Mononuclear cell (primary cell): ENCODE measurements around the gene R3HDM1. TPM values are rescaled to one million over a fixed set of nuclear protein-coding genes. Genes with fewer than 3 reads are reported as not detected.
"Not testable (repeated sequence)": the region's sequence is repeated elsewhere in the genome, so short reads cannot be mapped to it uniquely, and the experiment has no call there.

ENCODE experiments used
- H3K27me3 ChIP-seq: 2 replicates; pipeline ENCODE4 v1.6.0; 2011; ENCODE audit warnings: low read length, control low read depth; ENCODE audit not compliant: insufficient read depth
- H3K4me1 ChIP-seq: 2 replicates; pipeline ENCODE4 v1.5.1; 2011; ENCODE audit warnings: mild to moderate bottlenecking, low read length, control low read depth; ENCODE audit not compliant: insufficient read depth
- H3K4me3 ChIP-seq: 2 replicates; pipeline ENCODE4 v1.5.1; 2011; ENCODE audit warnings: mild to moderate bottlenecking, low read length, moderate library complexity
- H3K9me3 ChIP-seq: 2 replicates; pipeline ENCODE4 v1.5.1; 2011; ENCODE audit warnings: low read depth, mild to moderate bottlenecking, control low read depth, low read length
- total RNA-seq: library from RNA; depleted of rRNA; stranded (reverse); fragments of >200 nt; gene quantifications from one replicate; pipeline ENCODE4 v1.2.3, GENCODE V29; 2012

R3HDM1 gene
- total RNA-seq, 1 donor = 36.0 TPM

DNA sequence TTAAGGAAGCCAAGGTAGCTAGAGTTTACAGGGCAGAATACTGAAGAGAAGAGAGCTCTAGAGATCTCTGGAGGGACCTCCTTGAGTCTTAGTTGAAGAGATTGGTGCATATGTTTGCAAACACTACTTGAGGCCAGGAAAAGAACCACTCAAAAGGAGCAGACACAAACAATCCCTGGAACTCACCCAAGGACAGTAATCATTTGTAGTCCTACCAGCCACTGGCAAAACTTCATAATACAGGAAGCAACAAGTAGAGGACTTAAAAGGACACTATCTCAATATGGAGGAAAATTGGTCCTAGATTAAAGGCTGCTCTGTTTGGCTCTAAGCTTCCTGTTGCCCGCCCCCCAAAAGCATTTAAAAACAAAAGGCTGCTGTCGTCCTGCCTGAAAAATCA is 163.4 kb downstream of the R3HDM1 start:
- Histone ChIP-seq H3K4me3 (no peak overlapping the region), H3K27me3 (no peaks in the 10 kb centered on the region)

DNA sequence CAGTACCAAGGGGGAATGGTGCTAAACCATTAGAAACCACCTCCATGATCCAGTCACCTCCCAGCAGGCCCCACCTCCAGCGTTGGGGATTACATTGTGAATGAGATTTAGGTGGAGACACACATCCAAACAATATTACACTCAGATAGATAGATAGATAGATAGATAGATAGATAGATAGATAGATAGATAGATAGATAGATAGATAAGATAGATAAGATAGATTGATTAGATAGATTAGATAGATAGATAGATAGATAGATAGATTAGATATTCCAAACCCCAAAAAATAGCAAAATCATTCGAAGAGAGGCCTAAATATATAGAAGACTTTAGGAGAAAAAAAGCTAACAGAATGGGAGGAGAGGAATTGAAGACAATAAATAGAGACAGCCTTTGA is 167.6 kb downstream of the R3HDM1 start:
- Histone ChIP-seq H3K4me1 (no peaks in the 10 kb centered on the region), H3K27me3 (no peaks in the 10 kb centered on the region), H3K9me3 (no peaks in the 10 kb centered on the region), H3K4me3 (no peak overlapping the region)

More for the DNA sequence above, 163.4 kb downstream of the R3HDM1 start:
- Histone ChIP-seq H3K4me1 (no peaks in the 10 kb centered on the region), H3K9me3 (no peaks in the 10 kb centered on the region)

DNA sequence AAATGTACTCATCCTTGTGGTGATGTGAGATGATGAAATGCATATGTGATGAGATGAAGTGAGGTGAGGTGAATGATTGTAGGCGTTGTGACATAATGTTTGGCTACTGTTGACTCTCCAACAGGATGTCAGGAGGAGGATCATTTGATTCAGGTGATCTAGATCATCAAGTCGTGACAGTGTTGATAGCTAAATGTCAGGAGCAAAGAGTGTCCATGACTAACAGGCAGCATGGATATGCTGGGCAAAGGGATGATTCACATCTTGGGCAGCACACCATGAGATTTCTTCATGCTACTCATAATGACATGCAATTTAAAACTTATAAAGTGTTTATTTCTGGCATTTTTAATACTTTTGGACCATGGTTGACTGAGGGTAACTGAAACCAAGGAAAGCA is 170.2 kb downstream of the R3HDM1 start:
- Histone ChIP-seq H3K4me3 (no peak overlapping the region), H3K9me3 (no peaks in the 10 kb centered on the region), H3K4me1 (no peaks in the 10 kb centered on the region), H3K27me3 (no peaks in the 10 kb centered on the region)

DNA sequence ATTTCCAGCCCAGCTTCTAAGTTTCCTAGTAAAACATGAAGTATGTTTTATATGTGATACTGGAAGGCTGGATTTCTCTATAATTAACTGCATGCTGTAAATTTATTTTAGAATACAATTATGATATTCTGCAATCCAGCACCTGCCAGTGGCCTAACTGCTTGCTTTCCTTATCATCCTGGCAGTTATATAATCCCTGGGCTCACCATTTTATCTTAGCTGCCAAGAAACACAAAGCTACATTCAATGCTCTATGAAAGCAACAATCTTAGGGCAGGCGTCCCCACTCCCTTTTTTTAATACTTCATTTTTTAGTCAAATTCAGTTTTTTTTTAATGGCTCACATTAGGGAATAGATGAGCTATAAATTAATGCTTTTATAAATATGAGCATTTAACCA is 172.0 kb downstream of the R3HDM1 start:
- H3K27me3 ChIP-seq = no peaks in the 10 kb centered on the region
- no peaks in the 10 kb centered on the region for H3K4me1 ChIP-seq
- H3K9me3 ChIP-seq = no peaks in the 10 kb centered on the region
- no peak overlapping the region for H3K4me3 ChIP-seq

DNA sequence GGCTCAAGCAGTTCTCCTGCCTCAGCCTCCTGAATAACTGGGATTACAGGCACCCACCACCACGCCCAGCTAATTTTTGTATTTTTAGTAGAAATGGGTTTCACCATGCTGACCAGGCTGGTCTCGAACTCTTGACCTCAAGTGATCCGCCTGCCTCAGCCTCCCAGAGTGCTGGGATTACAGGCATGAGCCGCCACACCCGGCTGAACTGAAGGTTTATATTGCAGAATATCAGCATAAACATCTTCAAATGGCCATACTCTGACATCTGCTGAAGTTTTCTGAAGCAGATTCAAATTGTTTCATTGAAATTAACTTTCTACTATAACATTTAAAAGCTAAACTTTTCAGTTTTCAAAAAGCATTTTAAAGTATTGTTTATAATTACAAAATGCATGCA is 172.8 kb downstream of the R3HDM1 start:
- not testable (repeated sequence) for H3K9me3 ChIP-seq, H3K4me3 ChIP-seq, H3K4me1 ChIP-seq, H3K27me3 ChIP-seq

DNA sequence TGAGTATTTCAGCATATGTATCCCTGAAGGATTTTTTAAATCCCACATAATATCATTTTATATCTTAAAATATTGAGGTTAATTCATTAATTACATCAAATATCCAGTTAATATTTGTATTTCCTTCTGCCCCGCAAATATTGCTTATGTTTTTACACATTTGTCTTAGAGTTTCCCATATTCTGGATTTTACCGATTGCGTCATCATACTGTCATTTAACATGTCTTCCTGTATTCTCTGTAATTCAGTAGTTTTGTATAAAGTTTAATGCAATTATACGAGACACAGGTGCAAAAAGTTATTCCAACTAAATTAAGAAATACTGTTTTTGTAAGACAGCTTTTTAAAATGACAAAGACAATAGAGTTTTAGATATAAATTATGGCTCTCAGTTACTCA is 176.9 kb downstream of the R3HDM1 start:
- Histone ChIP-seq H3K27me3 (no peaks in the 10 kb centered on the region), H3K4me3 (no peak overlapping the region), H3K9me3 (no peaks in the 10 kb centered on the region), H3K4me1 (no peaks in the 10 kb centered on the region)

DNA sequence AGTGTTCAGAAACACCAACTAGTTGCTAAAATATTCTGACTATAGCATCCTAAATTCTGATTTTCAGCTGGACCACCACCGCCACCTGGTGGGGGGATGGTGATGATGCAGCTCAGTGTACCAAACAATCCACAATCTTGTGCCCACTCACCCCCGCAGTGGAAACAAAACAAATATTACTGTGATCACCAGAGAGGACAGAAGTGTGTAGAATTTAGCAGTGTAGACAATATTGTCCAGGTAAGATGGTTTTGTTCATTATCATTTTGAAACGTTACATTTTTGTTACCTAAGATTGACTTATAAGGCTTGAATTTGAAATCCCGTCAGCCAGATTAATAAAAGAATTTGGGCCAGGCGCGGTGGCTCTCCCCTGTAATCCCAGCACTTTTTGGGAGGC is 178.7 kb downstream of the R3HDM1 start:
- Histone ChIP-seq H3K4me1 (no peaks in the 10 kb centered on the region), H3K9me3 (no peaks in the 10 kb centered on the region), H3K4me3 (no peak overlapping the region), H3K27me3 (no peaks in the 10 kb centered on the region)

DNA sequence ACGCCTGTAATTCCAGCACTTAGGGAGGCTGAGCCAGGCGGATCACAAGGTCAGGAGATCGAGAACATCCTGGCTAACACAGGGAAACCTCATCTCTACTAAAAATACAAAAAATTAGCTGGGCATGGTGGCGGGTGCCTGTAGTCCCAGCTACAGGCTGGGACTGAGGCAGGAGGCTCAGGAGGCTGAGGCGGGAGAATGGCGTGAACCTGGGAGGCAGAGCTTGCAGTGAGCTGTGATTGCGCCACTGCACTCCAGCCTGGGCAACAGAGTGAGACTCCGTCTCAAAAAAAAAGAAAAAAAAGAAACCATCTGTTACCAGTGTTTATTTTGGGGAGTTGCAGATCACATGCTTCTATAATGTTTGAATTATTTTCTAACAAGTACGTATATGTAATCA is 183.8 kb downstream of the R3HDM1 start:
- H3K9me3 ChIP-seq, H3K4me1 ChIP-seq, H3K27me3 ChIP-seq: not testable (repeated sequence)

DNA sequence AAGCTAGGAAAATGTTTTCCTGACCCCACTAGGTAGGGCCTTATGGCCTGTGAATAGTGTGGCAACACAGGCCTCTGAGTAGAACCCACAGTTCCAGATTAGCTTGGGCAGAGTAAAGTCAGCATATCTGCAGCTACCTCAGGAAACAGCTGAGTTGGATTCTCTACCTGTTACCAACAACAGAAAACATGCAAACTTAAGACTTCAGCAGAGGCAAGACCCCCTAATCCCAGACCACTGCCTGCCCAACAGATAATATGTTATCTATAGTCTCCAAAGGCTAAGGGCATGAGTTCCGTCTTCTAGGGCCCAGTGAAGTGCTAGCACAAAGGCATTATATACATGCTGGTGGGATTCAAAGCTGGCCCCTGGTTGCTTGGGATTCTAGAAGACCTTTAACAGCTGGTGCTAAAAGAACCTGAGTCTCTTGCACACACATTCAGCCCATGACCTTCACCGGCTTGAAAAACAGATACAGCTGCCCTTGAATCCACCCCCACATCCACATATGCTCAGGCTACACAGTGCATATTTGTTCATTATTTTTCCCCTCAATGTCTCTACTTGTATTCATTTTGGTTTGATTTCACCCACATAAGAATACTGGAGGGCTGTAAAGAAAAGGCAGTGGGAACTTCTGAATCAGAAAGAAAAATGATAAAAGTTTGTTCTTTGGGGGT is 196.9 kb downstream of the R3HDM1 start:
- no peaks in the 10 kb centered on the region for H3K27me3 ChIP-seq
- H3K4me1 ChIP-seq = no peaks in the 10 kb centered on the region
- no peak overlapping the region for H3K4me3 ChIP-seq
- H3K9me3 ChIP-seq = no peaks in the 10 kb centered on the region

More for the DNA sequence above, 183.8 kb downstream of the R3HDM1 start:
- not testable (repeated sequence) for H3K4me3 ChIP-seq

DNA sequence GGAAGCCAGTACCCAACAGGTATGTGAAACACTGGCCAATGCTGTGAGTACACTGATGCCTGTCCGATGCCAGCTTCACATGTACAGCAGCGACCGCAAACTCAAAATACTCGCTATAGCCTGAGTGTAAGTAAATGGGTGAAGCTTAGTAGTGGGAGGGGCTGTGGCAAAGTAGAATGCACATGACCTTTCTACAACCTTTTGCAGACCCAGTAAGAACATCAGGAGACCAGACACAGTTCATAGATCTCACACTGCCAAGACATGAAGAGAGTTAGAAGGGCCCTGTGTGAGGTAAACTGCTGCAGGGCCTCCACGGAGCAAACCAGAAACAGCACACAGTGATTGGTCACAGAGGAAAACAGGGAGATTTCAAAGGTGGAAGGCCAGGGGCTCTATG is 201.3 kb downstream of the R3HDM1 start:
- no peak overlapping the region for H3K4me3 ChIP-seq
- no peaks in the 10 kb centered on the region for H3K27me3 ChIP-seq
- H3K4me1 ChIP-seq = no peaks in the 10 kb centered on the region
- H3K9me3 ChIP-seq = no peaks in the 10 kb centered on the region

DNA sequence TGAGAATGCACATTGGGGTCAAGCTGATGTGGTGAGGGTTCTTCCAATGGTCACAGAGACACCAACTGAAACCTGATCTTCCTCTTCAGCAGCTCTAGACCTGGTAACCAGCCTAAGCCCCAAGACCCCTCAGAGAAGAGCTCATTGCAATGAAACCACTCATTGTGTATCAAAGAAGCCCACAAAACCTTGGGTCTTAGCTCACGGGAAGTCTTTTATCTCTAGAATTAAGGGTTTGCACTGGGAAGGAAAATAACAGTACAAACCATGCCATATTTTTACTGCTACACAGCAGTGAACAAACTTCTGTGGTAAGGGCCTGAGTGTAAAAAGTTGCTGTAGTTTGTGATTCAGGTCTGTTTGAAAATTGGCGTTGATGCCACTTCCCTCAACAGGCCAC is 201.8 kb downstream of the R3HDM1 start:
- H3K4me1 ChIP-seq = no peaks in the 10 kb centered on the region
- no peak overlapping the region for H3K4me3 ChIP-seq
- no peaks in the 10 kb centered on the region for H3K27me3 ChIP-seq
- no peaks in the 10 kb centered on the region for H3K9me3 ChIP-seq

DNA sequence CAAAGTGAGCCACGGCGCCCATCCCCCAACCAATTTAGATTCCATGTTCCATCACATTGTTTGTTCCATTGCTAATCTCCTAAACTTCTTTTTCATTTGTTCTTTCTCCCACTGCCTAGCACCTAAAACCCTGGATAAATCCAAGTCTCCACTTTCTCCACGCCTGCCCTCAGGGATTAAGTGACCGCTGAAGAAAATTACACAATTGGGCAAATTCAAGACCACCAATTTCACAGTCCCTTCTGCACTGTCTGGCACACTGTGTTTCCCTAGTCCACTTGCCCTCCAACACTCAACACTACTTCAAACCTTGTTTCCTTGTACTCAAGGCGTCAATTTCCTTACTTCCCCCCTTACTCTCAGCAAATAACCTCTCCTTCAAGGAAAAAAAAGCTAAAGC is 205.3 kb downstream of the R3HDM1 start:
- no peaks in the 10 kb centered on the region for H3K27me3 ChIP-seq
- no peaks in the 10 kb centered on the region for H3K9me3 ChIP-seq
- H3K4me1 ChIP-seq = no peaks in the 10 kb centered on the region
- no peak overlapping the region for H3K4me3 ChIP-seq

DNA sequence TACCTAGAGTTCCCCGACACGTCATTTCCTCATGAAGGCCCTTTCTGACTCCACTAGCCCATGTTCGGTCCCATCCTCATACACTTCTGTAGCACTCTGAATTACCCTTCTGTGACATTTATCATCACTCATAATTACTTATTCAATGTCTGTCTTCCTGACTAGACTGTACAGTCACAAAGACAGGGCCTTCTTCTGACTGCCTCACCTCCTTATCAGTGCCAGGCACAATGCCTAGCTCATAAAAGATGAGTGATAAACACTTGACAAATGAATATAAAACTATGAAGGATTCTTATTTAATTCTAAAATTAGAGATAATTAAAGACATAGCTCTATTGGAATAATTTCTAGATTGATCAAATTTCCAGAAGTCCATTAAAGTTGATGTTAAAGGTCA is 208.9 kb downstream of the R3HDM1 start:
- Histone ChIP-seq H3K4me1 (peaks cover 8% of the 10 kb centered on the region), H3K9me3 (no peaks in the 10 kb centered on the region)

DNA sequence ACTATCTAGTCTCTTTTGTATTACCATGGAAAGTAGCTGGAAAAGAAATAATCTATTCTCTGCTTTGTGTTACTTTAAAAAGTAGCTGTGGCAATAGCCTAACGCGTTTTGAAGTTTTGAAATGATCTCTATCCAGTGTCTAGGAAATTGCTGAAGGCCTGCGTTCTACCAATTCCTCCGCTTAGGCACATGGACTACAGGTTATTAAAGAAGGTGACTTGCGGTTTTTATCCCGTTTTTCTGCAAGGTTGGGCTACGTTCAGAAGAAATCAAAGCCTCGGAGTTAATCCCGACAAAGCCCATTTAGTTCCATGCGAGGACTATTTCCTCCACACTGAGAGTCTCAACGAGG is 209.7 kb downstream of the R3HDM1 start:
- Histone ChIP-seq H3K4me3 (no peak overlapping the region), H3K27me3 (no peaks in the 10 kb centered on the region), H3K4me1 (peaks cover 8% of the 10 kb centered on the region), H3K9me3 (no peaks in the 10 kb centered on the region)

More for the DNA sequence above, 208.9 kb downstream of the R3HDM1 start:
- Histone ChIP-seq H3K4me3 (no peak overlapping the region), H3K27me3 (no peaks in the 10 kb centered on the region)

DNA sequence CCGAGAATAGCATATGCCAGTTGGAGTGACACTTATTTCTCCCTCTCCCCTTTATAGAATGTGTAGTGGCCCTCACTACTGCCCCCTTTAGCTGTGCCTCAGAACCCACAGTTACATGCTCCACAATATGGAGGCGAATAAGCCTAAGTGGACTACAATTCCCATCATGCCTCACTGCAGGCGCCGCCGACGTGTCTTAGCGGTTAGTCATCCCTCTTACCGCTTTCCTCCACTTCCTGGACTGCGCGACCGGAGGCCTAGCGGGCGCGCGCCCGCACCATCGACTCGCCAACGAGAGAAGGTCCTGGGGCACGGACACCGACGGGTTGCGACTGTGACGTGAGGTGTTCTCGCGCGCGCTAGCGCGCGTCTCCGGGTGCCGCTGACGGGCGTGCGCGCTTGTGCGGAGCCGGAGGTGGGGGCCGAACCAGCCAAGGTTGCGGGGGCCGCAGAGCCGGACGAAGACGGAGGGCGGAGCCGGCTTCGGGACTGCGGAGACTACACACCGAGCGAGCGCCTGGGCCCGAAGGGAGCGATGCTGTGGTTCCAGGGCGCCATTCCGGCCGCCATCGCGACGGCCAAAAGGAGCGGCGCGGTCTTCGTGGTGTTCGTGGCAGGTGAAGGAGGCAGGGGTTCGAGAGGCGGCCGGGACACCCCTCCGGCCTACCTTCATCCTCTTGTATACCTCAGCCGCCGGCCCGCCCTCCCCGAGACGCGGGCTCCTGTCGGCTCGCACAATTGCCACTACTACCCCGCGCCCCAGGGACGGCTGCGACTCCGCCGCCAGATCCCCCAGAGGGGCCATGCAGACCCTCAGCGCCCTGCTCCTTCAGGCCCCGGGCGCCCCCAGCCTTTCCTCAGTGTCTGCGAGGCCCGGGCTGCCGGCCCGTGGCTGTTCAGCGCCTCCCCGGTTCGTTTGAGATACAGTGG is 210.4 kb downstream of the R3HDM1 start, which contains the start of gene UBXN4:
Gene UBXN4 (plus strand): TSS at position 461 of the 930 bp plus-strand sequence. CDS start 75 bp downstream, at position 536.
- peak within 1 kb of the TSS; percentile 78 for H3K4me3 ChIP-seq

More for the DNA sequence above, 210.4 kb downstream of the R3HDM1 start, which contains the start of gene UBXN4:
- no peaks in the 10 kb centered on the region for H3K9me3 ChIP-seq
- peaks cover 8% of the 10 kb centered on the region for H3K4me1 ChIP-seq
- H3K27me3 ChIP-seq = no peaks in the 10 kb centered on the region
